B cell (primary cell): ENCODE data around the gene PRKCZ. TPM values are rescaled to one million over a fixed set of nuclear protein-coding genes. Genes with fewer than 3 reads are reported as not detected.

Experiments used
- ATAC-seq: fragments of 200-7000 bp; cut with Tn5 transposase; one replicate; pipeline ENCODE4 v1.10.0; 2021; ENCODE audit warnings: low read depth, mild to moderate bottlenecking, moderate number of reproducible peaks, moderate library complexity
- CTCF ChIA-PET: fragments of 350-600 bp; sonication (Branson Sonifier 250); formaldehyde crosslinking; loops from one replicate; lab custom pipeline; 2021; ENCODE audit warnings: antibody characterized with exemption, inconsistent platforms; lab: Charles Lee
- POLR2A ChIA-PET: fragments of 350-600 bp; sonication (Branson Sonifier 250); formaldehyde crosslinking; loops from one replicate; lab custom pipeline; 2021; ENCODE audit warnings: antibody characterized with exemption; lab: Charles Lee
- DNase-seq: peaks from one replicate; pipeline ENCODE4 v3.0.0; 2013
- H2AFZ ChIP-seq: 2 replicates; pipeline ENCODE4 v1.6.1; 2012; ENCODE audit warnings: mild to moderate bottlenecking, low read depth, low read length; ENCODE audit not compliant: insufficient read depth, poor library complexity, severe bottlenecking
- H3K27ac ChIP-seq, 2 donors: 1 replicate in 1 of 2; 2 replicates in 1 of 2; pipeline ENCODE4 v1.5.1; 2012 to 2013; ENCODE audit warnings: low read length in 2 of 2, mild to moderate bottlenecking in 2 of 2, moderate library complexity in 1 of 2
- H3K27me3 ChIP-seq, 4 experiments: fragments of 200-600 bp in 1 of 4; sonication (generic) in 1 of 4; replicated peaks in 1 of 4; 1 replicate in 2 of 4; 2 replicates in 2 of 4; pipeline versions ENCODE4 v1.6.1 to v1.7.0; 2013 to 2016; ENCODE audit warnings: low read length in 3 of 4, mild to moderate bottlenecking in 2 of 4, mixed read lengths in 1 of 4, moderate library complexity in 1 of 4; ENCODE audit not compliant: insufficient read depth in 4 of 4, control insufficient read depth in 3 of 4; ENCODE audit errors: control extremely low read depth in 1 of 4
- H3K36me3 ChIP-seq, 2 experiments: replicated peaks in 1 of 2; 1 replicate in 1 of 2; 2 replicates in 1 of 2; pipeline versions ENCODE4 v1.6.1 to v1.7.1; 2013; ENCODE audit warnings: low read length in 1 of 2; ENCODE audit not compliant: insufficient read depth in 2 of 2, control insufficient read depth in 1 of 2; ENCODE audit errors: control extremely low read depth in 1 of 2, extremely low read depth in 1 of 2
- H3K4me1 ChIP-seq, 2 donors: fragments of 200-600 bp in 1 of 2; sonication (generic) in 1 of 2; 1 replicate in 1 of 2; 2 replicates in 1 of 2; pipeline versions ENCODE4 v1.5.1 to v1.6.1; 2013 to 2017; ENCODE audit warnings: low read length in 2 of 2; ENCODE audit not compliant: control insufficient read depth in 2 of 2, insufficient read depth in 2 of 2
- H3K4me2 ChIP-seq: replicated peaks from 2 replicates; pipeline ENCODE3; 2012; ENCODE audit warnings: mild to moderate bottlenecking, low read depth, low read length; ENCODE audit not compliant: poor library complexity, severe bottlenecking
- H3K4me3 ChIP-seq, 5 experiments: fragments of 200-600 bp in 1 of 5; sonication (generic) in 1 of 5; 1 replicate in 3 of 5; 2 replicates in 2 of 5; pipeline versions ENCODE4 v1.5.1 to v1.7.0; 2011 to 2016; ENCODE audit warnings: low read length in 4 of 5, mild to moderate bottlenecking in 4 of 5, low read depth in 2 of 5, control low read depth in 1 of 5, moderate library complexity in 1 of 5; ENCODE audit not compliant: insufficient read depth in 1 of 5; ENCODE audit errors: control extremely low read depth in 1 of 5, extremely low read depth in 1 of 5
- H3K79me2 ChIP-seq: fragments of 200-600 bp; sonication (generic); one replicate; pipeline ENCODE4 v1.6.0; 2016; ENCODE audit warnings: low read length; ENCODE audit not compliant: control insufficient read depth, insufficient read depth
- H3K9ac ChIP-seq: fragments of 200-600 bp; sonication (generic); 2 replicates; pipeline ENCODE4 v1.6.1; 2017; ENCODE audit warnings: mild to moderate bottlenecking, low read length, moderate library complexity
- H3K9me3 ChIP-seq, 3 donors: one replicate each; pipeline versions ENCODE4 v1.6.1 to v1.7.1; 2013; ENCODE audit warnings: low read length in 2 of 3; ENCODE audit not compliant: control insufficient read depth in 2 of 3, insufficient read depth in 1 of 3; ENCODE audit errors: control extremely low read depth in 1 of 3
- H4K20me1 ChIP-seq: 2 replicates; pipeline ENCODE4 v1.6.0; 2012; ENCODE audit warnings: mild to moderate bottlenecking, low read length; ENCODE audit not compliant: insufficient read depth, control insufficient read depth, poor library complexity, severe bottlenecking
- H3K27ac Mint-ChIP-seq: one replicate; pipeline ENCODE4 v1.8.0; 2021; ENCODE audit warnings: mixed read lengths
- H3K27me3 Mint-ChIP-seq: one replicate; pipeline ENCODE4 v1.8.0; 2021; ENCODE audit warnings: mixed read lengths
- H3K4me1 Mint-ChIP-seq: one replicate; pipeline ENCODE4 v1.8.0; 2021; ENCODE audit warnings: mixed read lengths
- H3K4me3 Mint-ChIP-seq: one replicate; pipeline ENCODE4 v1.8.0; 2021; ENCODE audit warnings: mixed read lengths
- H3K9me3 Mint-ChIP-seq: one replicate; pipeline ENCODE4 v1.8.0; 2022; ENCODE audit warnings: mixed read lengths; ENCODE audit not compliant: insufficient read depth
- CTCF ChIP-seq: fragments of 200-600 bp; IDR thresholded peaks from one replicate; pipeline ENCODE4 v1.8.0; 2022; ENCODE audit warnings: antibody characterized with exemption, mild to moderate bottlenecking
- EZH2 ChIP-seq: IDR thresholded peaks from 2 replicates; pipeline ENCODE4 v1.6.1; 2012; ENCODE audit warnings: borderline replicate concordance, low read depth, mild to moderate bottlenecking, moderate library complexity, low read length; ENCODE audit not compliant: insufficient read depth, poor library complexity, severe bottlenecking
- WGBS: methylation state at CpG from one replicate; pipeline ENCODE4 v1.1.5; 2013; ENCODE audit warnings: missing lambda C conversion rate; ENCODE audit not compliant: insufficient coverage; 5-methylcytosine and 5-hydroxymethylcytosine counted together
- intact Hi-C: fragments of 100-400 bp; cut with micrococcal nuclease; formaldehyde crosslinking; loops from one replicate; pipeline ENCODE4 v1.10.0; 2022
- polyA plus RNA-seq: library from polyadenylated mRNA; depleted of rRNA; stranded (reverse); fragments of >200 nt; gene quantifications from 2 replicates; pipeline ENCODE4 v1.2.3, GENCODE V29; 2012
- total RNA-seq, 2 donors: library from RNA; stranded (reverse); fragments of 120-200 nt in 1 of 2; gene quantifications; 1 replicate in 1 of 2; 2 replicates in 1 of 2; pipeline versions ENCODE4 v1.2.3 to v1.2.4, GENCODE V29; 2013 to 2022

The PRKCZ gene
- total and polyA plus RNA-seq, 2 donors (not counting 1 experiment from before 2014, with no cell fraction given), result 17.9 to 53.2 TPM

GRCh38 chr1:2174348-2175054 lies 124.3 kb downstream of the PRKCZ start:
- ATAC-seq (no peak), DNase-seq (peak; percentile 56)
- Histone ChIP-seq H4K20me1 (no peaks in the 10 kb centered on the region), H3K79me2 (no peaks in the 10 kb centered on the region), H2AFZ (no peak overlapping the region), H3K9ac (no peak overlapping the region), H3K4me3 (no peak overlapping the region), H3K27me3 (no peaks in the 10 kb centered on the region), H3K4me1 (peaks cover 0 to 4% of the 10 kb centered on the region in 2 donors), H3K27ac (no peak overlapping the region), H3K9me3 (no peaks in the 10 kb centered on the region), H3K36me3 (peaks cover 0 to 4% of the 10 kb centered on the region in 2 experiments), H3K4me2 (peak overlapping the region; percentile 35)
- 29% methylated on average over 22 of the region's 31 CpGs for WGBS
- POLR2A ChIA-PET, result no interaction called here
- Mint-ChIP-seq H3K27me3 (no peaks in the 10 kb centered on the region), H3K4me1 (peaks cover 1% of the 10 kb centered on the region), H3K4me3 (no peak overlapping the region), H3K27ac (no peak overlapping the region), H3K9me3 (no peaks in the 10 kb centered on the region)
- CTCF ChIA-PET, result interaction anchor here (0.7 to 2.5 kb wide), 20 partner anchors 9 to 412 kb away, joined by 3 to 12 read pairs (median 4); partner anchors contain the start of genes FAAP20 and PRXL2B
- intact Hi-C loops, result loop anchor here (10.0 kb wide), 1 partner anchor 760 kb away; no protein-coding TSS in a partner anchor
- TF ChIP-seq CTCF (peak; percentile 61), EZH2 (no peak)

GRCh38 chr1:2175055-2175414 lies 124.8 kb downstream of the PRKCZ start:
- H3K4me3 Mint-ChIP-seq, result no peak overlapping the region
- H3K4me1 ChIP-seq, result peaks cover 0 to 4% of the 10 kb centered on the region in 2 donors
- no peak overlapping the region for H3K27ac Mint-ChIP-seq
- TF ChIP-seq EZH2 (no peak), CTCF (no peak)
- peaks cover 0 to 4% of the 10 kb centered on the region in 2 experiments for H3K36me3 ChIP-seq
- POLR2A ChIA-PET, result no interaction called here
- H3K27ac ChIP-seq, result no peak overlapping the region
- H2AFZ ChIP-seq, result no peak overlapping the region
- CTCF ChIA-PET, result interaction anchor here (0.7 to 2.5 kb wide), 16 partner anchors 8 to 411 kb away, joined by 3 to 12 read pairs (median 4); partner anchors contain the start of genes FAAP20 and PRXL2B
- H3K9me3 Mint-ChIP-seq, result no peaks in the 10 kb centered on the region
- 88% methylated on average over 7 of the region's 9 CpGs for WGBS
- no peaks in the 10 kb centered on the region for H3K27me3 Mint-ChIP-seq
- no peaks in the 10 kb centered on the region for H3K27me3 ChIP-seq
- H3K4me3 ChIP-seq, result no peak overlapping the region
- H3K9me3 ChIP-seq, result no peaks in the 10 kb centered on the region
- no peaks in the 10 kb centered on the region for H3K79me2 ChIP-seq
- no peak overlapping the region for H3K9ac ChIP-seq
- DNase-seq, result no peak
- H3K4me2 ChIP-seq, result peak overlapping the region; percentile 35
- H4K20me1 ChIP-seq, result no peaks in the 10 kb centered on the region
- intact Hi-C loops, result loop anchor here (10.0 kb wide), 1 partner anchor 760 kb away; no protein-coding TSS in a partner anchor
- peaks cover 1% of the 10 kb centered on the region for H3K4me1 Mint-ChIP-seq
- ATAC-seq, result no peak
